ENCODE measurements around the gene MORF4L1.

MORF4L1 gene

DNA sequence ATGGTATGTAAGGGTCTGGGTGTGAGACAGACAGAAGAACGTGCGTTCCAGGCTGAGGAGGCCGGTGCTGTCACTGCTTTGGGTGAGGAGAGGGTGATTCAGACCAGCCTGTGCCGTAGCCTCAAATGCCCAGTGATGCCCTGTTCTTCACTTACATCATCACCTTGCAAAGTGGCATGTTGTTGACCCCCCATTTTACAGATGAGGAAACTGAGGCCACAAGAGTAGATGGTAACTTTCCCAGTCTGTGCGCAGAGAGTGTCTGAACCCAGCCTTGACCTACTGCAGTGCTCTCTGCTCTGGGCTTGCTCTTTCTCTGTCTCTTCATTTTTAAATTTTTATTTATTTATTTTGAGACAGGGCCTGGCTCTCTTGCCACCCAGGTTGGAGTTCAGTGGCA is 73.8 kb downstream of the MORF4L1 start:
- DNase-seq (ENCODE audit: low read depth in 2 of 2), result no peak

DNA sequence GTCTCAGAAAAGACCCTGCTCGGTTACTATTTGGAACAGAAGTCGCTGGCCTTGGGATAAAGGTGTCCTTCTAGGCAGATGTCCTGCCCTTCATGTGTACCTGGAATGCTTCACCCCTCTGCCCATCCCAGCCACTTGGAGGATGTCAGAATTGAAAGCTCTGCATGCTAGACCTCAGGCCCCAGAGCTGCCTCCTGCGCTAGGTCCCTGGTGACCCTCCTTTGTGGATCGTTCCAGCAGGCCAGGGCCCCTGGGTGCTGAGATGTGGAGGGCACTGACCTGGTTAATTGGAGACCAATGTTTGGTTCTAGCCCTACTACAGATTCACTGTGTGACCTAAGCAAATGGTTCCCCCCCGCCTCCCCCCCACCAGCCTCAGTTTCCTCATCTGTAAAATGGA is 74.8 kb downstream of the MORF4L1 start:
- no peak for DNase-seq (ENCODE audit: low read depth in 2 of 2)

Measured in stimulated activated CD8-positive, alpha-beta memory T cell treated with anti-CD3 and anti-CD28 coated beads, Interleukin-15, amount 100 ng/mL, for 4 hours (primary cell).